ENCODE data around the gene FAM228A.
"Not testable (repeated sequence)": the region's sequence is repeated elsewhere in the genome, so short reads cannot be mapped to it uniquely, and the experiment has no call there.

FAM228A gene

GRCh38 chr2:24191156-24191555 lies 16.3 kb downstream of the FAM228A start:
- CTCF ChIA-PET: no interaction called here
- DNase-seq (ENCODE audit: extremely low spot score): no peak
- POLR2A ChIA-PET: no interaction called here
- TF ChIP-seq ARNT (IDR thresholded peaks at IDR 0.05) (no peak), L3MBTL2 (conservative IDR thresholded peaks at IDR 0.05) (no peak), SUZ12 (IDR thresholded peaks at IDR 0.05) (no peak), NFRKB (IDR thresholded peaks at IDR 0.05) (no peak), CTBP1 (IDR thresholded peaks at IDR 0.05; ENCODE audit: borderline replicate concordance) (no peak), ZNF384 (IDR thresholded peaks at IDR 0.05) (no peak), HDGF (IDR thresholded peaks at IDR 0.05; ENCODE audit: borderline replicate concordance) (no peak), TARDBP (IDR thresholded peaks at IDR 0.05) (no peak), FOXM1 (IDR thresholded peaks at IDR 0.05; ENCODE audit: borderline replicate concordance) (no peak), PKNOX1 (IDR thresholded peaks at IDR 0.05) (no peak), ELF4 (IDR thresholded peaks at IDR 0.05) (no peak)

GRCh38 chr2:24191848-24192247 lies 17.0 kb downstream of the FAM228A start:
- TF ChIP-seq NFRKB (IDR thresholded peaks at IDR 0.05): no peak
- TF ChIP-seq SP1 (IDR thresholded peaks at IDR 0.05): no peak
- no peak for TF ChIP-seq TARDBP (IDR thresholded peaks at IDR 0.05)
- TF ChIP-seq L3MBTL2 (conservative IDR thresholded peaks at IDR 0.05): no peak
- no peak for TF ChIP-seq BHLHE40 (IDR thresholded peaks at IDR 0.05; ENCODE audit: borderline replicate concordance)
- no peak for TF ChIP-seq LEF1 (IDR thresholded peaks at IDR 0.05; ENCODE audit: borderline replicate concordance)
- no peak for TF ChIP-seq ELF4 (IDR thresholded peaks at IDR 0.05)
- TF ChIP-seq SUZ12 (IDR thresholded peaks at IDR 0.05): no peak
- no peak for TF ChIP-seq ARNT (IDR thresholded peaks at IDR 0.05)
- no peak for TF ChIP-seq FOXK2 (IDR thresholded peaks at IDR 0.05)
- no peak for TF ChIP-seq CTBP1 (IDR thresholded peaks at IDR 0.05; ENCODE audit: borderline replicate concordance)
- TF ChIP-seq FOXA1 (IDR thresholded peaks at IDR 0.05): no peak
- TF ChIP-seq FOXM1 (IDR thresholded peaks at IDR 0.05; ENCODE audit: borderline replicate concordance): no peak
- TF ChIP-seq HDGF (IDR thresholded peaks at IDR 0.05; ENCODE audit: borderline replicate concordance): no peak
- TF ChIP-seq ZNF384 (IDR thresholded peaks at IDR 0.05): no peak
- TF ChIP-seq PKNOX1 (IDR thresholded peaks at IDR 0.05): no peak
- no peak for DNase-seq (ENCODE audit: extremely low spot score)
- ChIA-PET POLR2A (no interaction called here), CTCF (no interaction called here)

- CTCF ChIA-PET: not testable (repeated sequence)
Measured at GRCh38 chr2:24197213-24197612, 22.4 kb downstream of the FAM228A start.

GRCh38 chr2:24199968-24200590 lies 25.2 kb downstream of the FAM228A start:
- DNase-seq (ENCODE audit: extremely low spot score): no peak
- ChIA-PET CTCF (no interaction called here), POLR2A (no interaction called here)
- TF ChIP-seq HDGF (IDR thresholded peaks at IDR 0.05; ENCODE audit: borderline replicate concordance) (no peak), TARDBP (IDR thresholded peaks at IDR 0.05) (no peak), SUZ12 (IDR thresholded peaks at IDR 0.05) (no peak), ARNT (IDR thresholded peaks at IDR 0.05) (no peak), ZNF384 (IDR thresholded peaks at IDR 0.05) (no peak), FOXK2 (IDR thresholded peaks at IDR 0.05) (no peak)

More at GRCh38 chr2:24197213-24197612, 22.4 kb downstream of the FAM228A start:
- DNase-seq (ENCODE audit: extremely low spot score); POLR2A ChIA-PET: not testable (repeated sequence)

GRCh38 chr2:24200799-24201198 lies 25.9 kb downstream of the FAM228A start:
- CTCF ChIA-PET: no interaction called here
- TF ChIP-seq BHLHE40 (IDR thresholded peaks at IDR 0.05; ENCODE audit: borderline replicate concordance): no peak
- TF ChIP-seq NFRKB (IDR thresholded peaks at IDR 0.05): no peak
- no peak for TF ChIP-seq PKNOX1 (IDR thresholded peaks at IDR 0.05)
- TF ChIP-seq CTBP1 (IDR thresholded peaks at IDR 0.05; ENCODE audit: borderline replicate concordance): no peak
- TF ChIP-seq ARNT (IDR thresholded peaks at IDR 0.05): no peak
- TF ChIP-seq HDGF (IDR thresholded peaks at IDR 0.05; ENCODE audit: borderline replicate concordance): no peak
- no peak for TF ChIP-seq SUZ12 (IDR thresholded peaks at IDR 0.05)
- TF ChIP-seq L3MBTL2 (conservative IDR thresholded peaks at IDR 0.05): no peak
- no peak for DNase-seq (ENCODE audit: extremely low spot score)
- POLR2A ChIA-PET: no interaction called here

GRCh38 chr2:24203029-24203786 lies 28.4 kb downstream of the FAM228A start:
- TF ChIP-seq LEF1 (IDR thresholded peaks at IDR 0.05; ENCODE audit: borderline replicate concordance) (no peak), ARNT (IDR thresholded peaks at IDR 0.05) (no peak), L3MBTL2 (conservative IDR thresholded peaks at IDR 0.05) (no peak), FOXA1 (IDR thresholded peaks at IDR 0.05) (no peak), BHLHE40 (IDR thresholded peaks at IDR 0.05; ENCODE audit: borderline replicate concordance) (no peak), CTBP1 (IDR thresholded peaks at IDR 0.05; ENCODE audit: borderline replicate concordance) (no peak), NFRKB (IDR thresholded peaks at IDR 0.05) (no peak), FOXK2 (IDR thresholded peaks at IDR 0.05) (no peak)
- ChIA-PET CTCF (interaction anchor here (1.2 kb wide), 1 partner anchor 37 kb away, joined by 3 read pairs; no protein-coding TSS in a partner anchor), POLR2A (interaction anchor here (1.5 kb wide), 1 partner anchor 276 kb away, joined by 3 read pairs; the partner anchor contains the start of gene ATAD2B)
- no peak for DNase-seq (ENCODE audit: extremely low spot score)
